Liver (tissue), 9 donors: ENCODE measurements around the gene KLHL15. TPM values are rescaled to one million over a fixed set of nuclear protein-coding genes. Genes with fewer than 3 reads are reported as not detected.
"Not testable (repeated sequence)": the region's sequence is repeated elsewhere in the genome, so short reads cannot be mapped to it uniquely, and the experiment has no call there.

Experiments used
- DNase-seq: peaks from one replicate; pipeline ENCODE4 v3.0.0-alpha.2; 2017; ENCODE audit warnings: low spot score
- H3K27ac ChIP-seq, 2 donors: one replicate each; pipeline ENCODE4 v1.7.0; 2013; ENCODE audit warnings: inconsistent platforms in 2 of 2, low read length in 2 of 2, control low read depth in 1 of 2, low read depth in 1 of 2, mild to moderate bottlenecking in 1 of 2
- H3K27me3 ChIP-seq, 4 donors: one replicate each; pipeline versions ENCODE4 v1.6.1 to v1.7.0; 2013; ENCODE audit warnings: low read length in 3 of 4, inconsistent platforms in 1 of 4, mild to moderate bottlenecking in 1 of 4, moderate library complexity in 1 of 4; ENCODE audit not compliant: control insufficient read depth in 4 of 4, insufficient read depth in 4 of 4
- H3K36me3 ChIP-seq, 4 donors: one replicate each; pipeline versions ENCODE4 v1.6.1 to v1.7.0; 2013; ENCODE audit warnings: low read length in 3 of 4, mild to moderate bottlenecking in 3 of 4, low read depth in 1 of 4, moderate library complexity in 1 of 4; ENCODE audit not compliant: control insufficient read depth in 4 of 4, insufficient read depth in 3 of 4
- H3K4me1 ChIP-seq, 4 donors: one replicate each; pipeline versions ENCODE4 v1.6.1 to v1.7.0; 2013; ENCODE audit warnings: low read length in 3 of 4, mild to moderate bottlenecking in 3 of 4, moderate library complexity in 1 of 4; ENCODE audit not compliant: control insufficient read depth in 4 of 4, insufficient read depth in 4 of 4
- H3K4me3 ChIP-seq, 3 donors: one replicate each; pipeline versions ENCODE4 v1.6.1 to v1.7.0; 2013; ENCODE audit warnings: low read length in 3 of 3, control low read depth in 1 of 3, low read depth in 1 of 3, mild to moderate bottlenecking in 1 of 3
- H3K9ac ChIP-seq, 2 donors: one replicate each; pipeline ENCODE4 v1.7.0; 2013; ENCODE audit warnings: low read length in 2 of 2, mild to moderate bottlenecking in 2 of 2, moderate library complexity in 2 of 2, control low read depth in 1 of 2, low read depth in 1 of 2
- H3K9me3 ChIP-seq, 4 donors: one replicate each; pipeline versions ENCODE4 v1.6.1 to v1.7.0; 2013; ENCODE audit warnings: low read length in 3 of 4; ENCODE audit not compliant: control insufficient read depth in 4 of 4
- ATF3 ChIP-seq: IDR thresholded peaks from 2 replicates; pipeline ENCODE4 v1.6.1; 2016; ENCODE audit warnings: antibody characterized with exemption
- CTCF ChIP-seq: fragments of 150-350 bp; IDR thresholded peaks from 2 replicates; pipeline ENCODE4 v1.5.1; 2017; ENCODE audit warnings: improper control_type of control experiment, low read depth, low read length; ENCODE audit not compliant: missing input control
- EGR1 ChIP-seq, 2 donors: IDR thresholded peaks; 2 replicates each; pipeline ENCODE4 v1.6.1; 2016 to 2018; ENCODE audit warnings: antibody characterized with exemption in 2 of 2, low read depth in 2 of 2
- FOXA1 ChIP-seq: IDR thresholded peaks from 2 replicates; pipeline ENCODE4 v1.6.1; 2016; ENCODE audit warnings: antibody characterized with exemption
- FOXA2 ChIP-seq: IDR thresholded peaks from 2 replicates; pipeline ENCODE4 v1.6.1; 2016; ENCODE audit warnings: antibody characterized with exemption
- HNF4A ChIP-seq, 2 donors: conservative IDR thresholded peaks; 2 replicates each; pipeline ENCODE4 v1.6.1; 2016; ENCODE audit warnings: antibody characterized with exemption in 2 of 2, mild to moderate bottlenecking in 2 of 2
- HNF4G ChIP-seq: IDR thresholded peaks from 2 replicates; pipeline ENCODE4 v1.6.1; 2016; ENCODE audit warnings: antibody characterized with exemption
- RAD21 ChIP-seq, 2 donors: IDR thresholded peaks; 2 replicates each; pipeline ENCODE4 v1.6.1; 2016; ENCODE audit warnings: antibody characterized with exemption in 2 of 2, mild to moderate bottlenecking in 2 of 2
- SP1 ChIP-seq: IDR thresholded peaks from 2 replicates; pipeline ENCODE4 v1.6.1; 2018; ENCODE audit warnings: antibody characterized with exemption, mild to moderate bottlenecking
- TAF1 ChIP-seq: conservative IDR thresholded peaks from 2 replicates; pipeline ENCODE4 v1.6.1; 2016; ENCODE audit warnings: antibody characterized with exemption, mild to moderate bottlenecking
- ZBTB33 ChIP-seq: IDR thresholded peaks from 2 replicates; pipeline ENCODE4 v1.6.1; 2016; ENCODE audit warnings: antibody characterized with exemption
- WGBS: extraction: QIAGEN DNeasy Blood & Tissue Kit; methylation state at CpG from one replicate; pipeline ENCODE4 v1.1.7; 2013; 5-methylcytosine and 5-hydroxymethylcytosine counted together
- polyA plus RNA-seq, 2 donors: library from polyadenylated mRNA; stranded (reverse) in 1 of 2; unstranded in 1 of 2; fragments of 200-250 nt in 1 of 2; fragments of >200 nt in 1 of 2; fragmentation: Nextera tagmentation in 1 of 2; extraction: Ambion mirVana in 1 of 2; gene quantifications; one replicate each; pipeline versions ENCODE4 v1.2.1 to v1.2.3, GENCODE V29; 2013 to 2015
- total RNA-seq, 2 donors: library from RNA; depleted of rRNA; stranded (reverse); fragments of >200 nt; gene quantifications; one replicate each; pipeline ENCODE4 v1.2.3, GENCODE V29; 2014
- TF ChIP-seq, protein P1 (sequence below): IDR thresholded peaks from 2 replicates; pipeline ENCODE4 v1.6.1; 2016; ENCODE audit warnings: antibody characterized with exemption, mild to moderate bottlenecking
- donor health status: healthy.
- donor health status: healthy.
- donor health status: healthy.
- donor health status: healthy.
- donor health status: healthy.

KLHL15 gene
- total and polyA plus RNA-seq, 4 donors, result 1.4 to 10.6 (median 6.1) TPM

DNA sequence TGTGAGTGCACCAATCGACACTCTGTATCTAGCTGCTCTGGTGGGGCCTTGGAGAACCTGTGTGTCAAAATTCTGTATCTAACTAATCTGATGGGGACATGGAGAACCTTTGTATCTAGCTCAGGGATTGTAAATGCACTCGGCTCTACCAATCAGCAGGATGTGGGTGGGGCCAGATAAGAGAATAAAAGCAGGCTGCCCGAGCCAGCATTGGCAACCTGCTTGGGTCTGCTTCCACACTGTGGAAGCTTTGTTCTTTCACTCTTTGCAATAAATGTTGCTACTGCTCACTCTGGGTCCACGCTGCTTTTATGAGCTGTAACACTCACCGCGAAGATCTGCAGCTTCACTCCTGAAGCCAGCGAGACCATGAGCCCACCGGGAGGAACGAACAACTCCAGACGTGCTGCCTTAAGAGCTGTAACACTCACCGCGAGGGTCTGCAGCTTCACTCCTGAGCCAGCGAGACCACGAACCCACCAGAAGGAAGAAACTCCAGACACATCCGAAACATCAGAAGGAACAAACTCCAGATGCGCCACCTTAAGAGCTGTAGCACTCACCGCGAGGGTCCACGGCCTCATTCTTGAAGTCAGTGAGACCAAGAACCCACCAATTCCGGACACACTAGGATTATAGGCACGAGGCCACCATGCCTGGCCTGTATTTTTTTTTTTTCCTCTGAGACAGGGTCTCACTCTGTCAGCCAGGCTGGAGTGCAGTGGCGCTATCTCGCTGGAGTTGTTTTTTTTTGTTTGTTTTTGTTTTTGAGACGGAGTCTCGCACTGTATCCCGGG is 23.7 kb upstream of the KLHL15 start:
- not testable (repeated sequence) for H3K4me1 ChIP-seq, DNase-seq, H3K27ac ChIP-seq, H3K9ac ChIP-seq, H3K27me3 ChIP-seq, H3K36me3 ChIP-seq, H3K4me3 ChIP-seq, H3K9me3 ChIP-seq
- 86% methylated on average over 26 of the region's 26 CpGs for WGBS

GRCh38 chrX:24049643-24050042 is 22.7 kb upstream of the KLHL15 start:
- whole genome bisulfite sequencing, result 97% methylated on average over 24 of the region's 24 CpGs
- H3K4me3 ChIP-seq, H3K9me3 ChIP-seq, DNase-seq, H3K9ac ChIP-seq, H3K4me1 ChIP-seq, H3K27ac ChIP-seq, H3K36me3 ChIP-seq, H3K27me3 ChIP-seq: not testable (repeated sequence)

DNA sequence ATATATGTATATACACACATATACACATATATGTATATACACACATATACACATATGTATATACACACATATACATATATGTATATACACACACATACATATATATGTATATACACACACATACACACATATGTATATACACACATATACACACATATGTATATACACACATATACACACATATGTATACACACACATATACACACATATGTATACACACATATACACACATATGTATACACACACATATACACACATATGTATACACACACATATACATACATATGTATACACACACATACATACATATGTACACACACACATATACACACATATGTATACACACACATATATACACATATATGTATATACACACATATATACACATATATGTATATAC is 19.1 kb upstream of the KLHL15 start:
- not testable (repeated sequence) for H3K9ac ChIP-seq, H3K9me3 ChIP-seq, DNase-seq, H3K27me3 ChIP-seq, H3K4me1 ChIP-seq, H3K27ac ChIP-seq, H3K4me3 ChIP-seq, H3K36me3 ChIP-seq

DNA sequence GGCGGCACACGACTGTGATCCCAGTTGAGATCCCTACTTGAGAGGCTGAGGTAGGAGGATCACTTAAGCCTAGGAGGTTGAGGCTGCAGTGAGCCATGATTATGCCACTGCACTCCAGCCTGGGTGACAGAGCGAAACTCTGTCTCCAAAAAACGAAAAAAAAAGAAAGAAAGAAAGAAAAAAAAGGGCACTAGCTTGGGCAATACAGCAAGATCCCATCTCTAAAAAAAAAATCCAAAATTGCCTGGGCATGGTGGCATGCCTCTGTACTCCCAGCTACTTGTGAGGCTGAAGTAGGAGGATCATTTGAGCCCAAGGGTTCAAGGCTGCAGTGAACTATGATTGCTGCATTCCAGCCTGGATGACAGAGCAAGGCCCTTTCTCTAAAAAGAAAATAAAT is 10.7 kb upstream of the KLHL15 start:
- TF ChIP-seq, protein P1, sequence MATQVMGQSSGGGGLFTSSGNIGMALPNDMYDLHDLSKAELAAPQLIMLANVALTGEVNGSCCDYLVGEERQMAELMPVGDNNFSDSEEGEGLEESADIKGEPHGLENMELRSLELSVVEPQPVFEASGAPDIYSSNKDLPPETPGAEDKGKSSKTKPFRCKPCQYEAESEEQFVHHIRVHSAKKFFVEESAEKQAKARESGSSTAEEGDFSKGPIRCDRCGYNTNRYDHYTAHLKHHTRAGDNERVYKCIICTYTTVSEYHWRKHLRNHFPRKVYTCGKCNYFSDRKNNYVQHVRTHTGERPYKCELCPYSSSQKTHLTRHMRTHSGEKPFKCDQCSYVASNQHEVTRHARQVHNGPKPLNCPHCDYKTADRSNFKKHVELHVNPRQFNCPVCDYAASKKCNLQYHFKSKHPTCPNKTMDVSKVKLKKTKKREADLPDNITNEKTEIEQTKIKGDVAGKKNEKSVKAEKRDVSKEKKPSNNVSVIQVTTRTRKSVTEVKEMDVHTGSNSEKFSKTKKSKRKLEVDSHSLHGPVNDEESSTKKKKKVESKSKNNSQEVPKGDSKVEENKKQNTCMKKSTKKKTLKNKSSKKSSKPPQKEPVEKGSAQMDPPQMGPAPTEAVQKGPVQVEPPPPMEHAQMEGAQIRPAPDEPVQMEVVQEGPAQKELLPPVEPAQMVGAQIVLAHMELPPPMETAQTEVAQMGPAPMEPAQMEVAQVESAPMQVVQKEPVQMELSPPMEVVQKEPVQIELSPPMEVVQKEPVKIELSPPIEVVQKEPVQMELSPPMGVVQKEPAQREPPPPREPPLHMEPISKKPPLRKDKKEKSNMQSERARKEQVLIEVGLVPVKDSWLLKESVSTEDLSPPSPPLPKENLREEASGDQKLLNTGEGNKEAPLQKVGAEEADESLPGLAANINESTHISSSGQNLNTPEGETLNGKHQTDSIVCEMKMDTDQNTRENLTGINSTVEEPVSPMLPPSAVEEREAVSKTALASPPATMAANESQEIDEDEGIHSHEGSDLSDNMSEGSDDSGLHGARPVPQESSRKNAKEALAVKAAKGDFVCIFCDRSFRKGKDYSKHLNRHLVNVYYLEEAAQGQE, result no peak
- TF ChIP-seq HNF4A (conservative IDR thresholded peaks at IDR 0.05) (no peak), ATF3 (no peak), SP1 (no peak), FOXA1 (no peak), HNF4G (no peak), ZBTB33 (no peak), EGR1 (IDR thresholded peaks at IDR 0.05; ENCODE audit: low read depth in 2 of 2) (no peak), CTCF (no peak), RAD21 (IDR thresholded peaks at IDR 0.05) (no peak), FOXA2 (no peak), TAF1 (no peak)
- no peak overlapping the region for H3K9ac ChIP-seq
- no peak for DNase-seq
- no peaks in the 10 kb centered on the region for H3K4me1 ChIP-seq
- no peaks in the 10 kb centered on the region for H3K9me3 ChIP-seq
- H3K27me3 ChIP-seq, result no peaks in the 10 kb centered on the region
- WGBS, result 77% methylated on average over 4 of the region's 4 CpGs
- H3K27ac ChIP-seq, result no peak overlapping the region
- H3K4me3 ChIP-seq, result no peak overlapping the region
- no peaks in the 10 kb centered on the region for H3K36me3 ChIP-seq
